GM18951 (cell line): Measurements from ENCODE around the gene TMEM116.
"Not testable (repeated sequence)": the region's sequence is repeated elsewhere in the genome, so short reads cannot be mapped to it uniquely, and the experiment has no call there.

Experiments used
- POLR2A ChIP-seq: IDR thresholded peaks from 4 replicates; pipeline ENCODE4 v1.6.1; 2011; ENCODE audit warnings: mild to moderate bottlenecking; ENCODE audit not compliant: insufficient read length, insufficient read depth; ENCODE audit errors: extremely low read depth
- in situ Hi-C: fragments of 300-500 bp; cut with MboI; formaldehyde crosslinking; loops from one replicate; pipeline ENCODE4 v1.12.0; 2022; ENCODE audit warnings: low sequenced_read_pairs, mixed read lengths, inconsistent platforms; ENCODE audit not compliant: unreplicated experiment

Gene TMEM116

DNA sequence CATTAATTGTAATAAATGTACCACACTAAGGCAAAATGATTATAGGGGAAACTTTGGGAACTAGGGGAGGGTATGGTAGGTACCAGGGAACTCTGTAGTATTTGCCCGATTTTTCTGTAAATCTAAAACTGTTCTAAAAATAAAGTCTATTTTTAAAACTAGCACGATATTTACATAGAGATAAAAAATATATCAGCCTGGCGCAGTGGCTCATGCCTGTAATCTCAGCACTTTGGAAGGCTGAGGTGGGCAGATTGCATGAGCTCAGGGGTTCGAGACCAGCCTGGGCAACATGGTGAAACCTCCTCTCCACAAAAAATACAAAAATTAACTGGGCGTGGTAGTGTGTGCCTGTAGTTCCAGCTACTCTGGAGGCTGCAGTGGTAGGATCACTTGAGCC, 32.4 kb downstream of the TMEM116 start:
- in situ Hi-C loops = no loop called here
- TF ChIP-seq POLR2A = no peak

DNA sequence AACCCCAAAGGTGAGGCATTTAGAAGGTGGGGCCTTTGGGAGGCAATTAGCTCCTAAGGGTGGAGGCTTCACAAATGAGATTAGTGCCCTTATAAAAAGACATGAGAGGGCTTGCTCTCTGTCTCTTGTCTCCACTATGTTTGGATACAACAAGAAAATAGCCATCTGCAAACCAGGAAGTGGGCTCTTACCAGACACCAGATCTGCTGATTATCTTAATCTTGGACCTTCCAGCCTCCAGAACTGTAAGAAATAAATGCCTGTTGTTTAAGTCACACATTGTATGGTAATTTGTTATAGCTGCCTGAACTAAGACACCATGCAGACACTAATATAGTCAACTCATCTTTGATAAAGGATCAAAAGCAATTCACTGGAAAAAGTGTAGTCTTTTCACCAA, 34.4 kb downstream of the TMEM116 start:
- in situ Hi-C loops = no loop called here
- TF ChIP-seq POLR2A = no peak

DNA sequence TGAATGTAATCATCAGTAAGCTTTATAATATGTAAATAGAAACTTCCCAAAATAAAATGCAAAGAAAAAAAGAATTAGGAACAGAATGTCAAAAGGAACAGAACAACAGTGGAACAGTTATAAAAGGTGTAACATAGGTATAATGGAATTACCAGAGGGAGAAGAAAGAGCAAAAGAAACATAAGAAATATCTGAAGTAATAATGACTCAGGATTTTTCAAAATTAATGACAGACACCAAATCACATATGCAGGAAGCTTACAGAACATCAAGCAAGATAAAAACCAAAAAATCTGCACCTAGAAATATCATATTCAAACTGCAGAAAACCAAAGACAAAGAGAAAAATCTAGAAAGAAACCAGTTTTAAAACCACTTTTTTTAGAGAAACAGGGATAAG, 36.1 kb downstream of the TMEM116 start:
- in situ Hi-C loops = no loop called here
- no peak for TF ChIP-seq POLR2A

DNA sequence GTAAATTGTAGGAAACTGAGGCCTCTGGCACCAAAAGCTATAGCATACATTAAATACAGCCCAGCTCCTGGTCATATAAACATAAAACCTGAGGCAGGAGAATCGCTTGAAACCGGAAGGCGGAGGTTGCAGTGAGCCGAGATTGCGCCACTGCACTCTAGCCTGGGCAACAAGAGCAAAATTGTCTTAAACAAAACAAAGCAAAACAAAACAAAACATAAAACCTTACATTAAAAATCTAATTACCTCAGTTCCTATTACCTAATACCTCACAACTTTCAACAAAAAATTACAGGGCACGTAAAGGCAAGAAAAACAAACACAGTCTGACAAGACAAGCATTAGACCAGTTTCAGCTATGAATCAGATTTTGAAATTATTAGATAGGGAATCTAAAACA, 36.7 kb downstream of the TMEM116 start:
- in situ Hi-C loops = no loop called here
- no peak for TF ChIP-seq POLR2A

DNA sequence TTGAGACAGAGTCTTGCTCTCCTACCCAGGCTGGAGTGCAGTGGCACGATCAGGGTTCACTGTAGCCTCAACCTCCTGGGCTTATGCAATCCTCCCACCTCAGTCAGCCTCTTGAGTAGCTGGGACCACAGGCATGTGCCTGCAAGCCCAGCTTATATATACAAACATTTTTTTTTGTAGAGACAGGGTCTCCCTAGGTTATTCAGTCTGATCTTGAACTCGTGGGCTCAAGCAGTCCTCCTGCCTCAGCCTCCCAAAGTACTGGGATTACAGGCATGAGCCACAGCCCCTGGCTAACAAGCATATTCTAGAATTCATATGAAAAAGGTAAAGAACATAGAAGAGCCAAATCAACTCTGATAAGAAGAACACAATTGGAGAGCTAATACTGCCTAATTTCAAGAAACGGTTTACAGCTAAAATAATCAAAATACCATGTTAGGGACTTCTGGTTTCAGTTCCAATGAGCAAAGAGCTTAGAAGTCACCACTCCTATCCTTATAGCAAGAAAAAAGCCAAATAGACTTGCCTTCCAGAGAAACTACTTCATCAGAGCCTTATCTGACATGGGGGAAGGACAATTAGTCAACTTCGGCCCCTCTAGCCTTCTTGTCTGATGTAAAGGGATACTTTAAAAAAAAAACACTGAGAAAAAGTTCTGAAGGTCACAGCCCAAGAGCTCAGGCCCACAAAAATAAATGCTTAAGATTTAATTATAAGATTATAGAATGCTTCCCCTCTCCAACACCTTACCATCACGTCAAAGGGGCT, 37.6 kb downstream of the TMEM116 start:
- TF ChIP-seq POLR2A = no peak
- in situ Hi-C loops = no loop called here

DNA sequence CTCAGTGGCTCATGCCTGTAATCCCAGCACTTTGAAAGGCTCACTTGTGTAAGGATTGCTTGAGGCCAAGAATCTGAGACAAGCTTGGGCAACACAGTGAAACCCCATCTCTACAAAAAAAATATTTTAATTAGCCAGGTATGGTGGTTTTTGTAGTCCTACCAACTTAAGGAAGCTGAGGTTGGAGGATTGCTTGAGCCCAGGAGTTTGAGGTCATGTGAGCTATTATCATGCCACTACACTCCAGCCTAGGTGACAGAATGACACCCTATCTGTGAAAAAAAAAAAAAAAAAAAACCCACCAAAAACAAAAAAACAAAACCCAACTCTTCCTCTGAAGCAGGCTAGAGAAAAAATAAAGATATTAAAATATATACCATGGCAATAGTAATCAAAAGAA, 41.2 kb downstream of the TMEM116 start:
- in situ Hi-C loops = no loop called here
- no peak for TF ChIP-seq POLR2A

DNA sequence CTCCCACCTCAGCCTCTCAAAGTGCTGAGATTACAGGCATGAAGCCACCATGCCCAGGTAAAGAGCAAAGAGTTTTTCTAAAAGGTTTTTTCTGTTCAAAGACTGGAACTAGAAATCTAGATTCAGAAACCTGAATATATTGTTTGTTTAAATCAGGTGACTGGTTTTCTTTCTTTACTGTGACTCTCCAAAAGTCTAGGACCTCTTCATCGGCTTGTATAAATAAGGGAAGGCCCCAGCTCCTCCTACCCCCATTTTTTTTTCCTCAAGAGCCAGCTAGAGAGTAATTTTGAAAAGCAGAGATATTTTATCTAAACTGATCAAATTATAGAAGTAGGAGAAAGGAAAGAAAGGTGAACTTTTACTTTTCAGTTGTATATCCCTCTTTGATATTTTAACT, 48.0 kb downstream of the TMEM116 start:
- no peak for TF ChIP-seq POLR2A
- in situ Hi-C loops = no loop called here

DNA sequence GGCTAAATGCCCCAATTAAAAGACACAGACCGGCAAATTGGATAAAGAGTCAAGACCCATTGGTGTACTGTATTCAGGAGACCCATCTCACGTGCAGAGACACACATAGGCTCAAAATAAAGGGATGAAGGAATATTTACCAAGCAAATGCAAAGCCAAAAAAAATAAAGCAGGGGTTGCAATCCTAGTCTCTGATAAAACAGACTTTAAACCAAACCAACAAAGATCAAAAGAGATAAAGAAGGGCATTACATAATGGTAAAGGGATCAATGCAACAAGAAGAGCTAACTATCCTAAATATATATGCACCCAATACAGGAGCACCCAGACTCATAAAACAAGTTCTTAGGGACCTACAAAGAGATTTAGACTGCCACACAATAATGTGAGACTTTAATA, 53.4 kb downstream of the TMEM116 start:
- in situ Hi-C loops = not testable (repeated sequence)

DNA sequence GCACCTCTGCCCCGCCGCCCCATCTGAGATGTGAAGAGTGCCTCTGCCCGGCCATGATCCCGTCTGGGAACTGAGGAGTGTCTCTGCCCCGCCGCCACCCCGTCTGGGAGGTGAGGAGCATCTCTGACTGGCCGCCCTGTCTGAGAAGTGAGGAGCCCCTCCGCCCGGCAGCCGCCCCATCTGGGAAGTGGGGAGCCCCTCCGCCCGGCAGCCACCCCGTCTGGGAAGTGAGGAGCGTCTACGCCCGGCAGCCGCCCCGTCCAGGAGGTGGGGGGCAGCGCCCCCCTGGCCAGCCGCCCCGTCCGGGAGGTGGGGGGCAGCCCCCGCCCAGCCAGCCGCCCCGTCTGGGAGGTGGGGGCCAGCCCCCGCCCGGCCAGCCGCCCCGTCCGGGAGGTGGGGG, 55.7 kb downstream of the TMEM116 start:
- in situ Hi-C loops = not testable (repeated sequence)

DNA sequence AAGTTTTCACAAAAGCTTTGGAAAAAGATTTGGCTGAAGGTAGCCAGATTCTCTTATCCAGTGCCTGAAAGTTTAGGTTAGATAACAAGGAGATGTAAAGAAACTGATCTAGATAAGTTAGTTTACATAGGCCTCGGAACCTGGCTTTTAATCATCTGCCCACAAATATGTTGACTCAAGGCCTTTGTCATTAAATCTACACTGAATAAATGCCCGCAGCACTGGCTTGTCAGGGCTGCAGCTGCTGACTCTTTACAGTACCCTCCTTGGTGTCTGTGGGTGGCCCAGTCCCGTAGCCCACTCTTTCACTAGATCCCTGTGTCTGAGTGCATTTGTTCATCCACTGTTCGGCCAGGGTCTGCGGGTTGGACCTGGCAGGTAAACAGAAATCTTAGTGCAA, 58.0 kb downstream of the TMEM116 start:
- no peak for TF ChIP-seq POLR2A
- in situ Hi-C loops = no loop called here

DNA sequence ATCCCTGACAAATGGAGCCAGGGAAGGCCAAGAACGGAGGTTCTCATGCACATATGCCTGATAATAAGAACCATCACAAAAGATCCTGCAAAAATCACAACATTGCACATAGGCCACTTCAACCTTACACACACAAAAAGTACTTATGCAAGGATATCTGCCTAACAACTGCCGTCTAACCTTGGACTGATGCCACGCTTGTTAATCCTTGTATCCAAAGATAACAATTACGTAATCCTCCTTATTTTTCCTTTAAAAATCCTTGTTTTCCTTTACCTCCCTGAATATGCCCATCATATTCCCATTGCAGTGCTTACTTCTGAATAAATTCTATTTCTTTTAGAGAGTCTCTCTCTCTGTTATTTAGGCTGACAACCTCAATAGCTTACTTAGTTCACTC, 59.5 kb downstream of the TMEM116 start:
- TF ChIP-seq POLR2A = no peak
- in situ Hi-C loops = no loop called here

DNA sequence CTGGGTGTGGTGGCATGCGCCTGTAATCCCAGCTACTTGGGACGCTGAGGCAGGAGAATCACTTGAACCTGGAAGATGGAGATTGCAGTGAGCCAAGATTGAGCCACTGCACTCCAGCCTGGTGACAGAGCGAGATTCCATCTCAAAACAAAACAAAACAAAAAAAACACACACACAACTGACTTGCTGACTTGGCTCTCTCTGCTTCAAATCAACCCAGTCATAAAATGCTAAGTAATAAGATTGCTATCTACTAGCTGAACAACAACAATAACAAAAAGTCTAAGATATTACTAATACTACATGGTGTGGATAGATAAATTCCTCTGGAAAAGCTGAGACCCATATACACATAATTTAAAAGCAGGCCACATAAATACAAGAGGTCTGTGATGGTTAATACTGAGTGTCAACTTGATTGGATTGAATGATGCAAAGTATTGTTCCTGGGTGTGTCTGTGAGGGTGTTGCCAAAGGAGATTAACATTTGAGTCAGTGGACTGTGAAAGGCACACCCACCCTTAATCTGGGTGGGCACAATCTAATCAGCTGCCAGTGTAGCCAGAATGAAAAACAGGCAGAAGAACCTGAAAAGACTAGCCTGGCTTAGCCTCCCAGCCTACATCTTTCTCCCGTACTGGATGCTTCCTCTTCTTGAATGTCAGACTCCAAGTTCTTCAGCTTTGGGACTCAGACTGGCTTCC, 60.7 kb downstream of the TMEM116 start:
- in situ Hi-C loops = not testable (repeated sequence)

DNA sequence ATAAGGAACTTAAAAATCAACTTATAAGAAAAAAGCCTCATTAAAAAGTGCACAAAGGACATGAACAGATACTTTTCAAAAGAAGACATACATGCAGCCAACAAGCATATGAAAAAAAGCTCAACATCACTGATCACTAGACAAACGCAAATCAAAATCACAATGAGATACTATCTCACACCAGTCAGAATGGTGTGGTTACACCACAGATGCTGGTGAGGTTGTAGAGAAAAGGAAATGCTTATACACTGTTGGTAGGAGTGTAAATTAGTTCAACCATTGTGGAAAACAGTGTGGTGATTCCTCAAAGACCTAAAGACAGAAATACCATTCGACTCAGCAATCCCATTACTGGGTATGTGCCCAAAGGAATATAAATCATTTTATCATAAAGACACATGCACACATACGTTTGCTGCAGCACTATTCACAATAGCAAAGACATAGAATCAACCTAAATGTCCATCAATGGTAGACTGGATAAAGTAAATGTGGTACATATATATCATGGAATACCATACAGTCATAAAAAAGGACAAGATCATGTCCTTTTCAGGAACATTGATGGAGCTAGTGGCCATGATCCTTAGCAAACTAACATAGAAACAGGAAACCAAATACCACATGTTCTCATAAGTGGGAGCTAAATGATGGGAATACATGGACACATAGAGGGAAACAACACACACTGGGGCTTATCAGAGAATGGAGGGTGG, 61.8 kb downstream of the TMEM116 start:
- in situ Hi-C loops = not testable (repeated sequence)

DNA sequence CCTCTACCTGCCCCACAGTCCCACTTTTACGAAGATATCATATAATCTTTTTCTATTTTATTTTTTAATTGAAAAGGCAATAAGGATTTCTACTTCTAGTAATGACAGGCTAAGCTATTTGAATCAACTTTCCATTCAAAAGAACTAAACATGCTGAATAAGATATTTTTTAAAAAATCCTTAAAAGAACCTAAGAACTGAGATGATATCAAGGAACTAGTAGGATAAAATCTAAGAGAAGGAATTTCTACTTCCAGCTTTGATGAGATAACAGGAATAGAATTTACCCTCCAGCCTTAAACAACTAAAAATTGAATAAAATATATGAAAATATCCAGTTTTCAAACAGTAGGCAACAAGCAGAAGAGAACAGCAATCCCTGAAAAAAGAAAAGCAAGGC, 69.0 kb downstream of the TMEM116 start:
- TF ChIP-seq POLR2A = no peak
- in situ Hi-C loops = loop anchor here (25.0 kb wide), 1 partner anchor 443 kb away; the partner anchor contains the start of gene HECTD4

DNA sequence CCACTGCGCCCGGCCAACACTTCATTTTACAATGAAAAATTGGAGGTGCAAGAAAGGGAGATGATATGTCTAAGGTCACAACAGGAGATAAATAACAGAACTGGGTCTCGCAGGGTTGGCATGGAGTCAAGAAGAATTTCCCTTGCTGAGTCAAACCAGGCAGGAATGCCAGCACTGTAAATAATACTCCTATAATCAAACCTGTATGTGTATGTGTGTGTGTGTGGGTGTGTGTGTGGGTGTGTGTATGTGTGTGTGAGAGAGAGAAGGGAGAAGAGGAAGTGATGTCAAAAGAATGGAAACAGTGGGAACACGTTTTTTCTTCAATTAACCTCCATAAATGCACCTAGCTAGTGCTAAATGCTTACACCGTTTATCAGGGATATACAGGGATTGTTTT, 70.4 kb downstream of the TMEM116 start:
- TF ChIP-seq POLR2A = no peak
- in situ Hi-C loops = loop anchor here (25.0 kb wide), 1 partner anchor 445 kb away; the partner anchor contains the start of gene HECTD4
